DMS53 treated with DMSO at 0.1 percent for 48 hours (cell line): ENCODE data around the gene OST4.

Experiments used
- DNase-seq: peaks from one replicate; lab custom pipeline; 2025; ENCODE audit not compliant: unreplicated experiment; lab: John Stamatoyannopoulos, UW

The OST4 gene

GRCh38 chr2:27027211-27027651 is 44.2 kb downstream of the OST4 start:
- no peak for DNase-seq

- DNase-seq: no peak
These were observed 45.3 kb downstream of the OST4 start for GRCh38 chr2:27025861-27026851.

GRCh38 chr2:27025281-27025800 is 46.1 kb downstream of the OST4 start:
- DNase-seq: no peak

- DNase-seq: no peak
These were observed 46.6 kb downstream of the OST4 start for GRCh38 chr2:27024812-27025211.

- no peak for DNase-seq
These were observed 47.3 kb downstream of the OST4 start for GRCh38 chr2:27024188-27024587.

GRCh38 chr2:27023740-27024139 is 47.7 kb downstream of the OST4 start:
- no peak for DNase-seq

GRCh38 chr2:27021253-27022049 is 50.0 kb downstream of the OST4 start:
- DNase-seq: no peak
